HG02981 (cell line): ENCODE measurements around the gene ABHD17A.

Experiments used
- ATAC-seq: cut with Tn5 transposase; IDR thresholded peaks from one replicate; pipeline ENCODE4 v1.9.1; 2021; ENCODE audit warnings: mild to moderate bottlenecking, moderate library complexity; ENCODE audit not compliant: unreplicated experiment

ABHD17A gene

DNA sequence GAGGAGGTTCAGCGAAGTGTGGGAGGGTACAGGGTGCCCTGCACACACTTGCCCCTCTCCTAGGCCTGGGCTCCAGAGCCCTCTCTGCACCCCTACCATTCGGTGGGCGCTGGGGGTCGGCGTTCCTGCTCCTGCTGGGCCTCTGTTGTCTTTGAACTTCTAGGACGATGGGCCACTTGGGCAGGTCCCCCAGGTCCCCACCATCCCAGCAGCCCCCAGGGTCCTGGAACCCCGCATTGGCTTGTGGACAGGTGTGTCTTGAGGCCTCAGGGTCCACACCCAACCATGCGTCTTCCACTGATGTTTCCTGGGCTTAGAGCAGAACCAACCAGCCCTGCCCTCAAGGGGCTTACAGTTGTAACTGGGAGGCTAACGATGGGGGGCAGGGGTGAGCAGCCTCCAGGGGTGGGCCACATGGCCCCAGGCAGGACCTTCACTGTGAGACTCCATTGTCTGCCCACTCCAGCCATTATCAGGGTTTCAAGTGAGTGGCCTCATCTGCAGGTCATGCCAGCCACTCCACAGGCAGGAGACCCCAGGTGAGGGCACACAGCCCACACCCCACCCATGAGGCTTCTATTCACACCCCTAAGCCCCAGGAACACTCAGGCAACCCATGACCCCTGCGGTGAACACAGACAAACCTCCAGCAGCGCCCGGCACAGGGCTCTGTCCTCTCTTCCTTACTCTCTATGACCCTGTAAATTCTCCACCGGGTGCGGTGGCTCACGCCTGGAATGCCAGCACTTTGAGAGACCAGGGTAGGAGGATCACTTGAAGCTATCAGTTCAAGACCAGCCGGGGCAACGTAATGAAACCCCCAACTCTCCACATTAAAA is 19.9 kb downstream of the ABHD17A start:
- no peak for ATAC-seq

DNA sequence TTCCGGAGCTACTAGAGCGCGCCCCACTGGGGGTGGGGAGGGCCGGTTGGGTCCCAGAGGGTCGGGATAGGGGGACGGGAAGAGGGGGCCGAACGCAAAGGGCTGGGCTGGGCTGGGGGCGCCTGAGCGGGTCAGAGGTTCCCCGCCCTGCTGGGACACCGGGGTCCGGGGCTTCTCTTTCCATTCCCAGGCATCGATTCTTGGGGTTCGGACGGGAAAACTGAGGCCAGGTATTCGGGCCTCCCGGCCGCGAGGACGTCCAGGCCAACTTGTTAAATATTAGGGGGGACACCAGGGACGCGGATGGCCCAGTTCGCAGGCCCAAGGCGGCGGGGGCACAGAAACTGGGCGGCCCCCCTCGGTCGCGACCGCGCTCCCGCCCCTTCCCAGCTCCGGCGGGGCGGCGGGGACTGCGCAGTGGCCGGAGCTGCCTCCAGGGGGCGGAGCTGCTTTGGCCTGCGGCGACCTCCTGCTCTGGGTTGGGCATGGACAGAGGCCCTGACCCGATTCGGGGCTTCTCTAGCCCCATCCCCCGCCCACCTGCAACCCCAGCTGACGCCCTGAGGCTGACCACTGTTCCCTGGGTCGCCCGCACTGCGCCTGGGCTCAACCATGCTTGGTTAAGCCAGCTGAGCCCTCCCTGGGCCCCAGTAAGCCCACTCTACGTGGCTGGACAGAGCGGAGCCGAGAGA is 20.7 kb downstream of the ABHD17A start:
- ATAC-seq, result peak; percentile 27

DNA sequence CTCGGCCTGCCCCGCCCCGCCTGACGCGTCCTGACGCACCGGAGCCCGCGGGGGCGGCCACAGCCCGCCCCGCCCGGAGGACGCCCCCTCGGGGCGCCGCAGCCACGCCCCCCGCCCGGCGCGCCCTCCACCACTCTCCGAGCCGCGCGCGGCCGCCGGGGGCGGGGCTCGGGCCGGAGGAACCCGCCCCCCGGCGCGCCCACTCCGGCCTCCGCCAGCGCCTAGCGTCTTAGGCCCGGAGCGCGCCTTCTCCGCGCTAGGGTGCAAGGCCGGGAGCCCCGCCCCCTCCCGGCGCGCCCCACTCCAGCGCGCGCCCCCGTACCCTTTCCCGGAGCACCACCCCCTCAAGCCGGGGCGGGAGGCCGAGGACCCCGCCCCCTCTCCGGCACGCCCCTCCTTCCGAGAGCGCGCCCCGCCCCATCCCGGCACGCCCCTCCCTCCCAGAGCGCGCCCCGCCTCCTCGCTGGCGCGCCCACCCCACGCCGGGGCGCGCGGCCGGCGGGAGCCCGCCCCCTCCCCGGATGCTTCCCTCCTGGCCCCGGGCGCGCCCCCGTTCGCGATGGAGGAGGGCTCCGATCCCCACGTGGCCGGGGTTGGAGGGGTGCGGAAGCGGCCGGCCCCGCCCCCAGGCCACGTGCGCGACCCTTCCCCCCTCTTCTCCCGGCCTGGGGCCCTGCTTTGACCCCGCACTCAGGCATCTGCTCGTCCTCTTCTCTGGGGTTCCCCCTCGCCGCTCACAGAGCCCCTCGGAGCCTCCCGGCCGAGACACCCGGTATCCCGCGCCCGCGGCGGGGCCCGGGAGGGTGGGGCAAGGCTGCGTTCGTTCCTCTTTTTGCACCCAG is 21.4 kb downstream of the ABHD17A start:
- peak; percentile 47 for ATAC-seq

DNA sequence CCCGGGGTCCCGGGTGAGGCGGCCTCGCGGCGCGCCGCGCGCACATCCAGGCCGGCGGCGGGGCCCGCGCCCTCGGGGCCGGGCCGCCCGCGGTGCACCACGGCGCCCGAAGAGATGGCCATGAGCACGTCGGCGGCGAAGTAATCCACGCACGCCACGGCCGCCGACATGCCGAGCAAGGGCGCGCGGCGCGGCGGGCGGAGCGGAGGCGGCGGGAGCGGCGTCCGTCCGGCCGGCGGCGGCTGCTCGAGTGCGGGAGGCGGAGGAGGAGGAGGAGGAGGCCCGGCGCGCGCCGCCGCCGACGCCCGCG is 22.0 kb downstream of the ABHD17A start, which contains the start of gene KLF16:
Gene KLF16 (minus strand): TSS at position 252 of the 310 bp plus-strand sequence. CDS start 82 bp downstream, at position 170.
- no peak for ATAC-seq

- ATAC-seq, result peak; percentile 2
Measured at GRCh38 chr19:1862424-1863327, 22.6 kb downstream of the ABHD17A start.

- no peak for ATAC-seq
Measured at GRCh38 chr19:1862068-1862423, 23.2 kb downstream of the ABHD17A start.

DNA sequence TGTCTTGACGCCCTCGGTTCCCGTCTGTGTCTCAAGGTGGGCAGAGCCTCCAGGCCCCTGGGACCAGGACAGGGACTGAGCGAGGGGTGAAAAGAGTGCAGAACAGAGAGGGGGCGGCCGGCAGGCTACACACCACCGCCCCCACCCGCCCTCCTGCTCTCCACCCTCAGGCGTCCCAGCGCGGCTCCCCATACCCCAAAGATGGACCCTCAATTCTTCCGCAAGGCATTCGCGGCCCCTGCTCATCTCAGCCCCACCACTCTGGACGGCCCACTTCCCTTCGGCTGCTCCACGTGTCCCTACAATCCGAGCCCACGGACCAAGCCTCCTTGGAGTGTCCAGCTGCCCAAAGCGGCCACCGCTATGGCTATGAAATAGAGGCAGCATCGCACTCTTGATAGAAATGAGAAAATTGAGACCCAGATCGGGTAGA is 23.7 kb downstream of the ABHD17A start:
- ATAC-seq, result no peak

DNA sequence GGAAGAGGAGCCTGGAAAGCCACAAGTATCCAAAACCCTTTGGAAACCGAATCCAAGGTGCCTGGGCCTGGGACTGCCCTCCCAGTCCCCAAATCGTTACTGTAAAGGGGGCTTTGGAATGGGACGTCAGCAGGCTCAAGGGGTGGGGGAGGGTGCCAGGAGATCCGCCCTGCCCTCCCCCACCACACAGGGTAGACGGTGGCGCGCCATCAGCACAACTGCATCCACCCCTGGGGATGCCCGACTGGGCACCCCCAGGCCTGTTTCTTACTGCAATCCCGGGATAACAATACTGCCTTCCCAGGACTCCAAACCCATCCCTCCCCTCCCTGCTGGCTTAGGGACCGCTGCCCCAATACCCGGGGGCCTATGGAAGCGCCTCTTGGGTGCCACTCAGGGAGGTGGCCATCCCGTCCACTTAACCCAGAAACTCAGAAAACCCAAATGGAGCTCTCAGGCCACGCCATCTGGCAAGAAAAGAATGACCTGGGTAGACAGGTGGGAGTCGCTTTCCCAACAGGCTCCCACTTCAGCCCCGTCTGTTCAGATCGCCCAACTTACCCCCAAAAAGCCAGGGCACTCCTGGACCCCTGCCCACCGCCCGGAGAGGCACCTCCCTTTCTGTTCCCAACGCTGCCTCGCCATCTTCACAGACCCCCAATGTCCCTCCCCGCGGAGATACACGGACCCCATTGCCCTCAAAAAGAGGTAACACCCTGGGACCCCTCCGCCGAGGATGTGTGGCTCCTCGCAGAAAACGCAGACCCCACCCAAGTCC is 24.3 kb downstream of the ABHD17A start:
- ATAC-seq, result no peak

DNA sequence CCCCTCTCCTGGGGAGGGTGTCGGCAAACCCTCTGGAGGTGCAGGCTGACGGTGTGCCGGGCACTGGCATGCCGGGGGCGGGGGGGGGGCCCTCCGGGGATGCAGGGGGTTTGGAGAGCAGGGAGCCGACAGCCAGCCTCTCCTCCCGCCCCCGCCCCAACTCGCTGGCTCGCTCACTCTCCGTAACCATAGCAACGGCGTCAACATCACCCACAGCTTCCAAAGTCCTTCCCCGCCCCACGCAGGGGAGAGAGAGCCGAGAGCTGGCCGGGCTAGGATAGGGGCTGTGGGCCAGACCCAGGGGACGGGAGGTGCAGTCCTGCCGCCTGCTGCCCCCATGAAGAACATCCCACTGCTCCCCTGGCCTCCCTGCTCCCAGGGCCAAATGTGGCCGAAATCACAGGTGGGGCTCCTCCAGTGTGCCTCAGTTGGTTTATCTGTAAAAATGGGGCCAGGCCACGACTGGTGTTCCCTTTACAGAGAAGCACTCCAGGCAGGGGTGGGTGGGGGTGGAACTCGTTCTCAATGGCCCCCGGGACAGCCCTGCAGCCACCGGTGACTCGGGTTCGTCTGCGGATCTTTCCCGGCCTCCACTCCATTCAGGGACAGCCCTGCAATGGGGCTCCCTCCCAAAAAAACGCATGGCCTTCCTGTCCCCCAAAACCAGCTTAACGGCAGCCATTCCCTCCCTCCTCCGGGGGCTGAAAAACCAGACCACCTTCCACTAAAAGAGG is 25.1 kb downstream of the ABHD17A start:
- no peak for ATAC-seq

GRCh38 chr19:1859331-1859781 is 25.9 kb downstream of the ABHD17A start:
- no peak for ATAC-seq

GRCh38 chr19:1858412-1859081 is 26.7 kb downstream of the ABHD17A start:
- ATAC-seq, result no peak

- ATAC-seq, result no peak
Measured at GRCh38 chr19:1857648-1858326, 27.5 kb downstream of the ABHD17A start.

GRCh38 chr19:1856698-1857603 is 28.3 kb downstream of the ABHD17A start:
- ATAC-seq, result no peak

- no peak for ATAC-seq
Measured at GRCh38 chr19:1856345-1856697, 29.0 kb downstream of the ABHD17A start.

DNA sequence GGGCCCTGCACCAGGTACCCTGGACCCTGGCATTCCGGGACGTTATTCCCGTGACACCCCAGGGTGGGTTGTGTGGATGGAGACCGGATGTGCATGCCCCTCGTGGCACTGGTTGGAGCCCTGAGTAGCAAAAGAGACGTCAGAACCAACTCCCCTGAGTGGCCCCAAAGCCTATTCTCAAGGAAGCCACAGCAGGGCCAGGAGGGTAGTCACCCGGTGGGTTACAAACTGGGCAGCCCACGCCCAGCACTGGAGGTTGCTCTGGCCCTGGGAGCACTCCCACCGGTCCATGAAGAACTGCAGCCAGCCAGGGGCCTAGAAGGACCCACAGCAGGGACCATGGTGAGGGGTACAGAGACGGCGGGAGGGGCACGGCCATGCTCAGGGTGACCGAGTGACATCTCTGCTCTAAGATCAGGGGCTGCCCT is 29.5 kb downstream of the ABHD17A start:
- ATAC-seq, result no peak

DNA sequence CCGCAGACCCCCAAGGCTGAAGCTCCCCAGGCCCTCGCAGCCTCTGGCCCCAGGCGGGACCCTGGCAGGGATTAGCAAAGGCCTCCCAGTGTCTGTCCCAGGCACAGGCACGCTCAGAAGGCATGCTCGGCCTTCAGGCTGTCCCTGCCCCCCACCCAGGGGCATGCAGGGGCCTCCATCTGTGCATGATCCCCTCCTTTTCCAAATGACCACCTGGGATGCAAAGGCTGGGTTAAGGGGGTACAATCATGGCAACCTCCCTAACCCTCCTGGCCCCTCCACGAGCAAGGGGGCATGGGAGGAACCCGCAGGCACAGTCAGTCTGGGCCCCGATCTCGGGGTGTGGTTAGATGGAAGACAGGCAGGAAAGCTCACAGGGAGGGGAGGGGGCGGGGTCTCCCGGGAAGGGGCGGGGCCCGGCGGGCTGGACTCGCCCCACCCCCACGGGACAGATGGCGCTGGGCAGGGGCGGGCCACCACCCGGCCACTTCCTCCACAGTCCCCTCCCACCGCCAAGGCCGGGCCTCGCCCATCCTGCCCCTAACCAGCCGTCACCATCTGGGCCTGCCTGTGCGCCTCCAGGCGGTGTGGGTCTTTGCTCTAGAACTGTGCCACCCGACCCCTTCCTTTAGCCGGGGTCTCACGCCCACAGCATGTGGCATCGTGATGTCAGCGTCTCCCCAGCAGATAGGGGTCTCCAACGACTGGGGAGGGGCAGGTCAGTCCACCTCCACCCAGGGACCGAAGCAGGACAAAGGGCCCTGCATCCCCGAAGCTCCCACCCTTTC is 30.1 kb downstream of the ABHD17A start:
- ATAC-seq, result peak; percentile 47
